ENCODE measurements around the gene RBFOX1.

Gene RBFOX1

DNA sequence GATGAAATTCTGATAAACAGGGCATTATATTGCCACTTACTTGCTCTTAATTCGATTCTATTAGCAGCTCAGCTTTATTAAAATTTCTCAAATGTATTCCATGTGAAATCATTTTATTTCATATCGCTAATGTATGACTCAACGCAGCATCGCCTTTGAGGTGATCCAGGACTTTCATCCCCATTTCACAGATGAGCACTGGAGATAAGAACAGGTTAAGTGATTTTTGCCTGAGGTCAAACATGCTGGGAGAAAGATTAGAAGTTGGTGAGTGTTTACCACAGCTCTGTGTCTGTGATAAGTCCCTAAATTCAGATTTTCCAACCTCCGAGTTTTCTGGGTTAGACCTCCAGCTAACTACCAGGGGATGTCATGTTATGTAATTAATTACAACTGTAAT, 43.6 kb downstream of the RBFOX1 start:
- DNase-seq: no peak

DNA sequence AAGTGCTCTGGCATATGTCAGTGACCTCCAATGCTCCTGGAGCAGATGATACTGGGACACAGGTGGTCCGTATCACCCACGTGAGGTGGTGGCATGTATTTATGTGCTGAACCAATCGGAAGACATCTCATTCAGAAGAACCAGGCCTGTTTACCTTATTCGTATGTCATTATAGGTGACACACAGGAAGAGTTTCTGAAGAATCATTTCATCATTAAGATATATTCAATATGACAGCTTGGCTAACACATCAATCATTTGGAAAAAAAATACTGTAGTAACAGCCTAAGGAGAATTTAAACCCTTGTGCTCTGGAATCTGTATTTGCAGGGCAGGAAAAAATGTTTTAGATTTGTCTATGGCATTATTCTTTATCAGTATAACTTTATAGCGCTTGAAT, 44.6 kb downstream of the RBFOX1 start:
- DNase-seq: no peak

DNA sequence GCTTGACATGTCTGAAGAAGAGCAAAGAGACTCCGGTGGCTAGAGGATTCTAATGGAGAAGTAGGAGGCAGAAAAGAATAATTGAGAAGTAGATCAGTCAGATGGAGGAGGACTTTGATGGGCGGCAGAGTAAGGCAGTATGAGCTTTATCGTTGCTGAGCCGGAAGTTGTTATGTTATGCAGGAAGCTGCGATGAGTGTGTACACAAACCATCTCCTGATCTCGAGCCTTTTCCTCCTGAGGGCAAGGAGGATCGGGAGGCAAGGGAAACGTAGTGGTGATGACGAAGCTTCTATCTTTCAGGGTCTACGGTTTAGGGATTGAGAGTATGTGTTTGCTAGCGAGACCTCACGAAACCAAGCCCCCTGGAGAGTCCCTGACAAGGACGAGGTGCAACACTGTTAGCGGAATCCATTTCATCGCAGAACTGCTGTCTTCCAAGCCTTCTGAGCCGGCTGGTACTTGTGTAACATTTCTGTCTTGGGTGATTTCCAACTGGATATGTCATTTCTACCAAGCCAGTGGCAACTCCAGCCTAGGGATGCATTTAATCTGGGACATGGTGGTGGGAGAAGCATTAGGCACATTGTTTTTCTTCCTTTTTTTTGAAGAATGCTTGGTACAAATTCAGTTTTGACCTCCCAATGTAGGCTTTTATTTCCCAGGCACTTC, 45.5 kb downstream of the RBFOX1 start:
- no peak for DNase-seq

DNA sequence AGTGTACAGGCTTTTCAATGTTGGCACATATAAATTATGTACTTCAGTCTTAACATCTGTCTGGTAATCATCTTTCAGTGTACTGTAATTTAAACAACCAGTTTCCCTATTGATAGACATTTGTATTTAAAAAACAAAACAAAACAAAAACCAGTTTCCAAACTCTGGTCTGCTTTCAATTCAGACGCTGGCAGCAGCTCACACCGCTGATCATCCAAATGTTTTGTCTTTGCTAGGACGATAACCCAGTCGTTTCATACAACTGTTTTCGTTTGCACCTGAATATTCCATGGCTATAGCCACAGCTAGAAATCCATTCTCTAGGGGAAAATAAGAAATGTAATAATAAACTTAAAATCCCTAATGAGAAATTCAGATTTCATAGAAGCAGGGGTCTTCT, 47.8 kb downstream of the RBFOX1 start:
- no peak for DNase-seq

DNA sequence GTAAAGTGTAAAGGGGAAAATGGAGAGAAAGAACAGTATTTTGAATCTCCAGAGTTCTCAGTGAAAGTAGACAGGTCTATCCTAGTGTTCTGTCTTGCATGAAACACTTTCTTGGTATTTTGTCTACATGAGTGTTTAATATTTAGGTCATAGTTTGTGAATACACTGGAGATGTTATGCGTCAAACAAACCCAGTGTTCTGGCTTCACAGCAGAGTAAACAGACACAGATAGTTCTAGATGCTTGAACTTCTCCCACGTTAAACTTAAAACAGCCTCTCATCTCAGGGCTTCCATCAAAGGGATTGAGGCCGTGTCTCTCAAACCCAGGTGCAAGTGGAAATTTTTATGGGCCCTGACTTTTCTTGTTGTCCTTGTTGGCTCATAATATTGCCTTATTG, 48.3 kb downstream of the RBFOX1 start:
- DNase-seq: no peak

DNA sequence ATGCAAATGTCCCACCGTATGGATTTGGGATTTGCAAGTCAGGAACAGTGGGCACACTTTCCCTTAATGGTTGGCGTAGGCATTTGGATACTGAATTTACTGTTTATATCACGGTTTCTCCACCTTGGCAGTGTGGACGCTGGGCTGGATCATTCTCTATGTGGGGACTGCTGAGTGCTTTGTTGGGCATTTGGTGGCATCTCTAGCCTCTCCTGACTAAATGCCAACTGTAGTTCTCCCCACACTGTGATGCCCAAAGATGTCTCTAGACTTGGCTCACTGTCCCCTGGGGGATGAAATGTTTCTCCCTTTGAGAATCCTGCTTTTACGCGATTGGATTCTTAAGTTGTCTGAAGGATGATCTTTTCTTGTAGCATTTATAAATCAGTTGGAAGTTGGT, 49.0 kb downstream of the RBFOX1 start:
- no peak for DNase-seq

DNA sequence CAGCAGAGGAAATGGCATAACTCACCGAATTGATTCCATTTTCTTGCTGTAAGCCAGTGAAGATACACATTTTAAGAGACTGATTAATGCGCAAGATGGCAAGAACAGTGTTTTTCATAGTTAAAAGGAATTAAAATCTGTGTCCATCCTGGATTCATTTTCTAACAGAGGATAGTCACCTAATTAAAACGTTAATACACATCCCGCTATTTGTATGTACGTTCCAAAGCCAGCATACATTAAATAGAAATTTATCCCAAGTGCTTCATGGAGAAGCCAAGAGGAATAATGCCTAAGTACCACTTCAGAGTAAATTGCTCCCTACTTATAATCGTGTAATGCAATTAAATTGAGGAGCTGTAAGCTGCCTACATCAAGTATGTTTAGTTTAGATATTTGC, 49.9 kb downstream of the RBFOX1 start:
- DNase-seq: peak; percentile 57

DNA sequence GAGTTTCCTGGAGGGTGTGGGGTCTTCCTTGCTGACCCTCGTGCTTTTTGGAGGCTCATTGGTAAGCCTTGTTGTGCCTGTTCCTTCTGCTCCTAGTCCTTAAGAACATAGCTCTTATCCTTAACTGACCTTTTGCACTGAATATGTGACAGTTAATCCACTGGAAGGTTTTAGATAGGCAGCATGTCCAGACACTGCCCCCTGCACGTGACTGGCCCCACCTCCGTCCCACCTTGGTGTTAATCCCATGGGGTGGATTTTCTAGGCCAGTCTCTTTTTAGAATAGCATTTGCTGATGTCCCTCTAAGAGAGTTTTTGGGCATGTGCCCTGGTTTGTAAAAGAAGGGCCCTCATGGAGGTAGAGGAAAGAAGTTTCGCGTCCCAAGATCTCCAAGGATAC, 58.3 kb downstream of the RBFOX1 start:
- DNase-seq: no peak

DNA sequence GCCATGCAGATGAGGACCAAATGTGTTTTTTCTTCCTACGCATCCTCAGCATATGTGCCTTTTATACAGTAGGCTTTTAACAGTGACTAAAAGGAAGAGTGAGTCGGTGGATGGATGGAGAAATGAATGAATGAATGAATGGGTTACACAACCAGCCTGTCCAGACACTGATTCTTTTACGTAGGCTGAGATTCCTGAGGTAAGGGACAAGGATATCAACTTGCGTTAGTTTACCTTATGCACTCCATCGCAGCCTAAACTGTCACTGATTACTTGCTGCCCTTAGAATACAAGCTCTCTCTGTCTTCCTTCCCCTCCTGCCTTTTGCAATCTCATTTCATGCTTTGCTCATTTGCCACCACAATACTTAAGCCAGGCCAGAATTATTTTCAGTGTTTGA, 59.0 kb downstream of the RBFOX1 start:
- no peak for DNase-seq

DNA sequence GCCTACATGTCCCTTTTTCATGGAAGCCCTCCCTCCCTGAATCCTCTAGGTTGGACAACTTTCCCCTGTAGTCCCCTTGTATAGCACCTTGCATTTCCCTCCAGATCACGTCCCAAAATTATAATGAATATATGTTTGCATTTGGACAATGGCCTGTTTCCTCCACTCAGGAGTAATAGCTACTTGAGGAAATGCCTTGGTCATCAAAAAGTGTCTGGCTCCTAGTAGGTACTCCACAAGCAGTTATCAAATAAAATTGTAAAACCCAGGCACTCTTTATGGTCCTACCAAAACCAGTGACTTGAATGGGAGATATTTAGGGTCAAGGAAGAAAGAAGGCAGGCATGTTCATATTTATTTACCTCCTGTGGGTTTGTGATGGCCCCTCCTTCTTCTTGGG, 59.6 kb downstream of the RBFOX1 start:
- peak; percentile 6 for DNase-seq

DNA sequence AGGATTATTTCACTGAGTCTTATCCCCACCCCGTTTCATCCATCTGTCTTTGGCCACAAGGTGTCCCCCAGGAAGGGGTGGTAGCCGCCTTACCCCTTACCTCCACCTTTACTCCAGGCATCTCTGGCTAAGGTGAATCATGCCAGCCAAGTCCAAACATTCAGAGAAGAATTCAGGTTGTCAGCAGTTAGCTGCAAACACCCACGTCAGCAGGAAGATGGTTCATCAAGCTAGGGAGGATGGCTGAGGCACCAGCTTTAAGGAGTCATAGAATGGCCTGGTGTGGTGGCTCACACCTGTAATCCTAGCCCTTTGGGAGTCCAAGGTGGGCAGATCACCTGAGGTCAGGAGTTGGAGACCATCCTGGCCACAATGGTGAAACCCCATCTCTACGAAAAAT, 61.0 kb downstream of the RBFOX1 start:
- DNase-seq: no peak

DNA sequence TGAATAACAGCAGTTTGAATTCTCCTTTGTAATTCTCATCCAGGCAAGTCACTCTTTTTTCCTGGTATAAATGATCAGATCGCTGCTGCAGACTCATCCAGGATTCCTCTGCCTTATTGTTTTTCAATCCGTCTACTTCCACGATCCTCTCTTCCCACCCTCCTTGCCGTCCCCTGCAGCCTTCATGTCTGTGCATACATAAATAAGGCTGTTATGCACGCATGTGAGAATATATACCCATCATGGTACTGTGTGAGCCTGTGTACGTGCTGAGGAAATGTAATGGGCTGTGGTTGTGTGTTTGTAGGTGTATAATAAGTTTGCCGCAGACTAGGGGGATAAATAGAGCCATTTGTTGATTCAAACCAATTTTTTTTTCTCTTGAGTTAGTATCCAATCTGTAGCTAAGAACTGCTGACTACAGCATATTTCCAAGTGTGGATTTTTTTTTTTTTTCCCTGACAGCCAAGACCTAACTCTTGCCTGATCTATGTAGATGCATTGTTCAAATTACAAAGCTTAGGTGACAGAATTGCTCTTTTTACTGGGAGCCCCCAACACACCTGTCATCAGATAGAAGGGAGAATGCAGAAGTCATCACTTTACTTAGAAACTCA, 62.2 kb downstream of the RBFOX1 start:
- DNase-seq: no peak

DNA sequence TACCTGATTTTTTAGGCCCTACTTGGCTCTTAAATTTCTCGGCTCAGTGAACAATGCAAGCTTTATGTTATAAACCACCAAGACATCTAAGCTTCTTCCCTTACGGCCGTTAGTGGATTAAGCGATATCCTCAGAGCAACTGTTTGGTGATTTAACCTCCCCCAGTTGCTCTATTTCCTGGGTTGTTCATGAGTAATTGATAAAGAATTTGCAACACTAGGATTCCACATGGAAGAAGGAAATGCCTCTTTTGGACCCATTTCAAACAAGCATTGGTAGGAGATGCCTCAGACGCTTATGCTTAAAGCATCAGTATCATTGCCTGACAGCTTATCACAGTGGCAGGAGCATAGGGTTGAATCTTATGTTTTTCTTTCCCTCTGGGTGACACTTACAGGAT, 65.3 kb downstream of the RBFOX1 start:
- no peak for DNase-seq

DNA sequence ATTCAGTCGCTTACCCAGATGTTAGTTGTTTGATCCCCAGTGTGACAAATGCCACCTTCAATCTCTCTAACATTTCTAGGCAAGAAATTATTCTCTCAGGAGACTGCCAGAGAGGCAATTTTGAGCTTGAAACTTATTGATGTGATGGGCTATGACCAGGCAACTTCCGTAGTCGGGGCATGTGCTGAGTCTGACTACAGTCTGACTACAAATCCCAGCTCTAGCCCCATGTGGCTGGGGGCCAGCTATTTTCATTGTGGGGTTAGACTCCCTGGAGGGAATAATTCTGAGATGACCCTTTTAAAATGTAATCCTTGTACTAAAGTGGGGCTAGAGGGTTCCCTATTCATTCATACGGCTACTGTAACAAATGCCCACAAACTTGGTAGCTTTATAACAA, 65.9 kb downstream of the RBFOX1 start:
- DNase-seq: no peak

DNA sequence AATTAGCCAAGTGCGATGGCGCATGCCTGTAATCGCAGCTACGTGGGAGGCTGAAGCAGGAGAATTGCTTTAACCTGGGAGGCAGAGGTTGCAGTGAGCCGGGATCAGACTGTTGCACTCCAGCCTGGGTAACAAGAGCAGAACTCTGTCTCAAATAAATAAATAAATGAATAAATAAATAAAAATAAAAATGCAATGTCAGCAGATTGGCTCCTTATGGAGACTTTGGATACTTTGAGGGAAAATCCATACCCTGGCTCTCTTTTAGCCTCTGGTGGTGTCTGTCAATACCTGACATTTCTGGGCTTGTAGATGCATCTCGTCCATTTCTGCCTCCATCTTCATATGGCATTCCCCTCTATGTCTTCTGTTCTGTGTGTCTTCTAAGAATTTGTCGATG, 66.7 kb downstream of the RBFOX1 start:
- no peak for DNase-seq

DNA sequence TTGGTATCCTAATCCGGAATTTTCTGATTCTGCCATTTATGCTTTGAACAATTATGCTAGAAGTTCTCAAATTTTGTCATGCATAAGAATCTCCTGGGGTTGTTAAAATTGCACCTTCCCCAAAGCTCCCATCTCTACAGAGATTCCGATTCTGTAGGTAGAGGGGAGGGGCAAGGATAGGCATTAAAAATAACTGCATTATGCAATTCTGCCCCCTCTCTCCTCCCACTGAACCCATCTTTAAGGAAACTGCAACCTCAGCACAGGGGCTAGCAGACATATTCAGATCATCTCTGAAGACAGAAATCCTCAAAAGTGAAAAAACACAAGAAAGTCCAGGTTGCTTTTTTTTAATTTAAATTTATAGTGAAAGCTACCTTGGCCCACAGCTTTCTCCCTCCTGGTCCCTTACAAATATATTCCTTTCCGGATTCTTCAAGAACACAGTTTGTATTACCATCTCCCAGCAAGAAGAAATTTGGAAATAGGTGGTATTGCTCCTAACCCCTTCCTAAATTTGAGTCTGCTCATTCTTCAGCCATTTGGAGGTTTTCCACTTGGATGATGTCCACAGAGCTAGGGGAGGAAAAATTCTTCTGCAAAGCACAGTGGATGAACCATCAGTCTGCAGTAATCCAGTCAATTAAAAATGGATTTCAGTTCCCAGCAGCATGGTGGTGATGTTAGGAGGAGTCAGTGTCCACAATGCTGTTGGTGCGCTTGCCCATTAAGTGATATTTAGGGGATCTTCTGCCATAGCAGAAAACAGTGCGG, 67.7 kb downstream of the RBFOX1 start:
- no peak for DNase-seq

DNA sequence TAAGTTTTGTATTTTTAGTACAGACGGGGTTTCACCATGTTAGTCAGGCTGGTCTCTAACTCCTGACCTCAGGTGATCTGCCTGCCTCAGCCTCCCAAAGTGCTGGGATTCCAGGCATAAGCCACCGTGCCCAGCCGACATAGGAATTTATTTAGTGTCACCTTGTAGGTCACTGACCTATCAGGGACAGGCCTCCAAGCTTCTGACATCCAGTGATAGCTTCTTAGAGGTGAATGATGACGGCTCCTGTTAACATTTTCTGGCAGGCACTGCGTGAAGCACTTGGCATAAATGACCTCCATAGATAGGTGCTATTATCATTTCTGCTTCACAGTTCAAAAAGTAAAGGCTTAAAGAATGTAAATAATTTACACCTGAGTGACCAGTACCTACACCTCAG, 71.6 kb downstream of the RBFOX1 start:
- no peak for DNase-seq

DNA sequence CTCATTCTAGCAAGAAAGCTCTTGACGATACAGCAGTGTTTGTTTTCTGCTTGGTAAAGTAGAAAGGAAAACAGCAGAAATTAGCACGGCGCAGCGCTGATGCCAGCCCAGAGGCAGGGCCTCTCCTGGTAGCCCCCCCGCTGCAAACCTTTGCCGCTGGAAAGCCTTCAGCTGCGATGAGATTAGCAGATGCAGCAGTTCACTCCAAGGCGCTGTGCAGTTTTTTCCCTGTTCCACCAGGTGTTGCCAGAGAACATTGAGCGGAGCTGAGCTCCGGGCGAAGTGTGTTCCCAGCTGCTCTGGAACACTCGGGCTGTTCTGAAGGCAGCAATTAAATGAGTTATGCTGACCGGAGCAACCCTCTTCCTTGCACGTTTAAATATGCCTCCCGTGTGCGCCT, 72.5 kb downstream of the RBFOX1 start:
- DNase-seq: peak; percentile 98

DNA sequence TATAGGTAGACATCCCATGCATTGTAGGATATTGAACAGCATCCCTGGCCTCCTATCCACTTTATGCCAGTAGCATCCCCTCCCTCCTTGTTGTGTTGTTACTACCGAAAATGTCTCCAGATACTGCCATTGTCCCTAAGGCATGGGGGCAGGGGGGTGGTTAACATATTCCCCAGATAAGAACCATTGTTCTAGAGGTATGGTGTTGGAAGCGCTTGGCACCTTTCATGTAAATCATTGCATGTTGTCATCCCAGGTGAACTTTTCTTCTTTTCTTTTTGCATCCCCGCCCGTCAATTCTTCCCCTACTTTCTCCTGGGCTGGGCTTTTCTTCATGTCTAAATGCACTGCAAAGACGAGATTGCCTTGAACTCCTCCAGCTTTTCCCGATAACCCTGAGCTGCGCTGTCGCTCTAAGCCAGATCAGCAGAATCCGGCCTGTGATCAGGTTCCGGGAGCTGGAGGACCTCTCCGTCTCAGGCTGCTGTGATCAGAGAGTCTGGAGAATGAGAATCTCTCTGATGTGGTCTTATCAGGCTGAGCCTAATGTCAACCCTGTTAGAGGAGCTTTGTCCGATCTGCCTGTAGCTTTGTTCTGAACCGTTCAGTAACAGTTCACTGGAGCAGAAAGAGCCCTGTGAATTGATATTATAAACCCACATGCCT, 76.2 kb downstream of the RBFOX1 start:
- peak; percentile 3 for DNase-seq

DNA sequence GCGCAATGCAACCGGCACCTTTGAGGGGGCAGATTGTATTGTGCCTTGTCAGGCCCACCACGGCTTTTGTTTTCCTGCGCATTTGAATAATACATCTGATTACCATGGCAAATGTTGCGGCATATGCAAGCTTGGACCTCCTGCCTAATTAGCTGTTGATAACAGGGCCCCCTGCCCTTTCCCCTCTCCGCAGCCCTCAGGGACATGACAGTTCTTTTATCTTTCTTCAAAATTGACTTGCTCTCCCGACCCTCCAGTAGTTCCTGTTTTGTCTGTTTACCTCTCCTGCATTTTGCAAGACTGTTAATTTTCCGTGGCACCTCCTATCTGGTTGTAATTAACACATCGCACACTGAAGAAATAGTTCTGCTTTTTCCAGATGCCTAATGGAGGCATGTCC, 86.8 kb downstream of the RBFOX1 start:
- no peak for DNase-seq

DNA sequence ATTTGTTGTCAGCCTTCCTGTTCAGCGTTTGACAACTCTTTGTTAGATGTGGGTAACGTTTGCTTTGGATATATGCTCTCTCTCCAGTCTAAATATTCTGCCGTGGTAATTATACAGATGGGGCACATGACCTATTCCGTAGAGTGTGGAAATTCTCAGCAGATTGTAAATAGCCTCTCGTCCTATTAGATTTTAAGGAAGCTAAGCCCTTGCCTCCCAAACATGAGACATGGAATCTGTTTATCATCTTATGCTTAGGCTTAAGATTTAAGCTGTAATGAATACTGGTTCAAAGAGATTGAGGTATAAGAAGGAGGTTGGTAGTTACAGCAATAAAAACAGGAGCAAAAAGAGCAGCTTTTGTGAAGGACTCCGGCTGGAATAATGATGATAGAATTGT, 87.4 kb downstream of the RBFOX1 start:
- no peak for DNase-seq

DNA sequence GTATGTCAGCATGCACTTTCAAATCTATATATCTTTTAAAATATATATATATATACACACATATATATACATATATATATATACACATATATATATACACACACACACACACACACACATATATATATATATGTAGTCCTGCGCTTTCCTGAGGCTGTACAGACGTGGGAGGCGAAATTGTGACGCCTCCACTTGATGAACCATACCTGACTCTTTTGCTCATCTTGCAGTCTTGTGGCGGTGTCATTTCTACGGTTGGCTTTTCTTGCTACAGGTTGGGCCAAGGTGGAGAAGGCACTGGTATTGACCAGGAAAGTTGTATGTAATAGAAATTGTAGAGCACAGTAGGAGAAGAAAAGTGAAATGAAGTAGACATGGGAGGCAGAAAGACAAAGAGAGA, 88.2 kb downstream of the RBFOX1 start:
- DNase-seq: no peak

DNA sequence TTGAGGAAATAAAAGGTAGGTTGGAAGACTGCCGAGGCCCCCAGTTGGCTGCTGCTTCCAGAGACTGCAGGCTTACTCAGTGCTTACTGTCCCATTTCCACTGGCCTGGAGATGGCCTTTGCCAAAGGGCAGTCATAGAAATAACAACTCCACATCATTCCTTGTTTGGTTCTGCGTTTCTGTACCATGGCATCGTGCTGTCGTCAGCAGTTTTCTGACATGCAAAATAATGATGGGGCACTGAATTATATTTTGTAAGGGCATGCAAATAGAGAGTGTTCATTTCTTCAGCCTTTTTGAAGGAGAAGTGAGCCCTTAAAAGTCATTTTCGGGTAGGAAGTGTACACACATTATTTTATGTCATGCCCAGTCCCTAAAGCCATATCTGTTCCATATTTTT, 88.9 kb downstream of the RBFOX1 start:
- no peak for DNase-seq
